HUES48 (cell line): Measurements from ENCODE around the gene LINGO3.

Source experiments
- H3K27ac ChIP-seq: one replicate; pipeline ENCODE4 v1.7.0; 2013; ENCODE audit warnings: low read depth, low read length, inconsistent platforms
- H3K27me3 ChIP-seq: 2 replicates; pipeline ENCODE4 v1.6.1; 2013; ENCODE audit warnings: mild to moderate bottlenecking, low read length; ENCODE audit not compliant: control insufficient read depth, insufficient read depth
- H3K36me3 ChIP-seq: 2 replicates; pipeline ENCODE4 v1.6.1; 2013; ENCODE audit warnings: low read length; ENCODE audit not compliant: control insufficient read depth, insufficient read depth
- H3K4me1 ChIP-seq: 2 replicates; pipeline ENCODE4 v1.6.1; 2013; ENCODE audit warnings: mild to moderate bottlenecking, low read length; ENCODE audit not compliant: control insufficient read depth, insufficient read depth
- H3K4me3 ChIP-seq: 2 replicates; pipeline ENCODE4 v1.5.1; 2013; ENCODE audit warnings: mild to moderate bottlenecking, low read depth, low read length
- H3K9ac ChIP-seq: 2 replicates; pipeline ENCODE4 v1.6.1; 2013; ENCODE audit warnings: mild to moderate bottlenecking, low read depth, low read length, moderate library complexity
- H3K9me3 ChIP-seq: 2 replicates; pipeline ENCODE4 v1.6.1; 2013; ENCODE audit warnings: low read length; ENCODE audit not compliant: control insufficient read depth, insufficient read depth

The LINGO3 gene

DNA sequence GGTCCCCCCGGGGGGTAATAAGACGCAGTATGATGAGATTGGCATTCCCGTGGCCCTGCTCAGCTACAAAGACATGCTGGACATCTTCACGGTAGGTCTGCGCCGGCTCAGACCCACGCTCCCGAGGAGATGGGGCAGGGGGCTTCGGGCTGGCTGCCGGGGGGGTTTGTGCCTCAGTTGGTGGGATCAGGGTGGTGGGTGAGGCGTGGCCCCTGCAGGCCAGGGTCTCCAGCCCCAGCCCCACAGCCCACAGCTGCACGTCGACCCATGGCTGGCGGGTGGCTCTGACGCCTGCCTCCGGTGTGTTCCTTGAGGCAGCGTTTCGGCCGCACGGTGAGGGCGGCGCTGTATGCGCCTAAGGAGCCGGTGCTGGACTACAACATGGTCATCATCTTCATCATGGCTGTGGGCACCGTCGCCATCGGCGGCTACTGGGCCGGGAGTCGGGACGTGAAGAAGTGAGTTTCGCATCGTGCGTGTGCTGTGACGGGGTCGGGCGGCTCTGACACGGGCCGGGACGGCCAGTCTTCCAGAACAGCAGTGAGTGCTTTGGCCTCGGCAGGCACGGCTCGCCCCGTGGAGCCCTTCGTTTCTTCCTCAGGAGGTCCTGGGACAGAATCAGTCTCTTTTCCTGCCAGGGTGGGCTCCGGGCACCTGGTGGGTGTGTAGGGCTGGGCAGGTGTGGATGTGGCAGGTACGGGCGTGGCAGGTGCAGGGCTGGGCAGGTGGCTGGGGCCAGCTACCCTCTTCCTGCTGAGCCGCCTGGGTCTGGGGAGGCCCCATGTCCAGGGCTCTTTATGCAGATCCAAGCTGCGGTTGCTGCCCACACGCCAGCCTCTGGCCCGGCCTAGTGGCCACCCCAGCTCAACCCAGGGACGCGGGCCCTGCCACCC lies 31.0 kb upstream of the LINGO3 start:
- no peak overlapping the region for H3K27ac ChIP-seq
- no peaks in the 10 kb centered on the region for H3K4me1 ChIP-seq
- H3K9ac ChIP-seq, result no peak overlapping the region
- no peak overlapping the region for H3K4me3 ChIP-seq
- H3K27me3 ChIP-seq, result no peaks in the 10 kb centered on the region
- peaks cover 28% of the 10 kb centered on the region for H3K36me3 ChIP-seq
- no peaks in the 10 kb centered on the region for H3K9me3 ChIP-seq

DNA sequence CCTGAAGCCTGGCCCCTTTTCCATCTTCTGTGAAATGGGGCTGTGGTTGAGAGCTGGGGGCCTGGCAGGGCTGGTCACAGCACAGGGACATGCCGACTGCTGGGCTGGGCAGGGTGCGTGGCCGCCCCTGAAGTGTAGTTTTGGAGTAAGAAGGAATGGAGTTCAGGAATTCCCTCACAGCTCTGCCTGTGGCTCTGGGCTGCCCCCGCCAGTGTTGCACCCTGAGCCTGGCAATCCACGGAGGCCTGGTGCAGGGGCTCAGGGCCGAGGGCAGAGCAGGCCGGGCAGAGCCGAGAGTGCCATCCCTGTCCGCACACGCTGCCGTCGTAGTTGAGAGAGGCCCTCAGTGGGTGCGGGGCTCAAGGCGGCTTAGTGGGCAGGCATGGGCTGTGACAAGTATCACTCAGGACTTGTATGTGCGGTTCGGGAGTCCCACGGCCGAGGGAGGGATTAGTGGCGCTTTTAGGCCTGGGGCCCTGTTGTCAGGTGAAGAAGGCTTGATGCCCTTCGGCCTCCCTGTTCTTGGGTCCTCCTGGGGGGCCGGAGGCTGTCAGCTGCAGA lies 30.2 kb upstream of the LINGO3 start:
- no peaks in the 10 kb centered on the region for H3K27me3 ChIP-seq
- no peak overlapping the region for H3K4me3 ChIP-seq
- no peak overlapping the region for H3K9ac ChIP-seq
- H3K4me1 ChIP-seq, result no peaks in the 10 kb centered on the region
- H3K9me3 ChIP-seq, result no peaks in the 10 kb centered on the region
- no peak overlapping the region for H3K27ac ChIP-seq
- peaks cover 28% of the 10 kb centered on the region for H3K36me3 ChIP-seq

DNA sequence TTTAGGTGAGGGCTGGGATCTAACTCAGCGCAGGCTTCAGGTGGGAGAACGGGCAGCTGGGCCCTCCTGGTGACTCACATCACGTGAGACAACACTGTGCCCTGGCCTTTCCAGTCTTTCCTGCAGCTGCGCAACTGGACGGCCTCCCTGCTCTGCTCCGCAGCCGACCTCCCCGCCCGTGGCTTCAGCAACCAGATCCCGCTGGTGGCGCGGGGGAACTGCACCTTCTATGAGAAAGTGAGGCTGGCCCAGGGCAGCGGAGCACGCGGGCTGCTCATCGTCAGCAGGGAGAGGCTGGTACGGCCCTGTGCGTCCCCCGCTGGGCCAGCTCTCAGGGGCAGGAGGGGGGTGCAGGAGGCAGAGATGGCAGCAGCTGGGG lies 29.4 kb upstream of the LINGO3 start:
- Histone ChIP-seq H3K36me3 (peaks cover 28% of the 10 kb centered on the region), H3K4me3 (no peak overlapping the region), H3K27me3 (no peaks in the 10 kb centered on the region), H3K9me3 (no peaks in the 10 kb centered on the region), H3K27ac (no peak overlapping the region), H3K9ac (no peak overlapping the region), H3K4me1 (no peaks in the 10 kb centered on the region)

DNA sequence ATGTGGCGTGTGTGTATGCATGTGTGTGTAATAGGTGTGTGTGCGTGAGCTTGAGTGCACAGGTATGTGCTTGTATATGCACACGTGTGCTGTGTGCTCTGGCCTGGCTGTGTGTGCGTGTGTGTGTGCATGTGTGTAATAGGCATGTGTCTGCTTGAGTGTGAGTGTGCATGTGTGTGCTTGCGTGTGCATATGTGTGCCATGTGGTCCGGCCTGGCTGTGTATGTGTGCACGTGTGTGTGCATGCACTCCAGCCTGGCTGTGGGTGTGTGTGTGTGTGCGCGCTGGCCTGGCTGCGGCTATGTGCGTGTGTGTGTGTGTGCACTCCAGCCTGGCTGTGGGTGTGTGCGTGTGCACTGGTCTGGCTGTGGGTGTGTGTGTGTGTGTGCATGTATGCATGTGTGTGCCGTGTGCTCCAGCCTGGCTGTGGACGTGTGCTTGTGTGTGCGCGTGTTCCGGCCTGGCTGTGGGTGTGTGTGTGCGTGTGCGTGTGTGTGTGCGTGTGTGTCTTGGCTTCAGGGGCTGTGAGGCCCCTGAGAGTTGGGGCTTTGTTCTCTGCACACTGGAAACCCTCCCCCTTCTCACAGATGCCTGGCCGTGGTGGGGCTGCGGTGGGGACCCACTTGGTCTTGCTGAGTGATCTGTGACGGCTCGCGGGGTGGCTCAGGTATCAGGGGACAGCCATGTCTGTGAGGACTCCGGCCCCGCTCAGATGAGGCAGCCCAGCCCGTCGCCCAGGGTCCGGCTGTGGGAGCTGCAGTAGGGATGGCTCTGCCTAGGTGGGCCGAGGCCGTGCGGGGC lies 28.8 kb upstream of the LINGO3 start:
- peaks cover 26% of the 10 kb centered on the region for H3K36me3 ChIP-seq

DNA sequence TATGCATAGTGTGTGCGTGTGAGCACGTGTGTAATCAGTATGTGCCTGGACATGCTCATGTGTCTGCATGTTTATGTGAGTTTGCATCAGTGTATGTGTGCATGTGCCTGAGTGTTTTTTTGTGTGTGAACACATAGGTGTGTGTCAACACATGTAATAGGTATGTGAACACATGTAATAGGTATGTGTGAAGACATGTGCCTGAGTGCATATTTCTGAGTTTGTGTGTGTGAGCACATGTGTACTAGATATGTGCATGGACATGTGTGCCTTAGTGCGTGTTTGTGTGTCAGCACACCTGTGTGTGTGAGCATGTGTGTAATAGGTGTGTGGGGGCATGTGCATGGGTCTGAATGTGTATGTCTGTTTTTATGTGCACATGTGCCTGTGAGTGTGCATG lies 27.9 kb upstream of the LINGO3 start:
- no peak overlapping the region for H3K4me3 ChIP-seq
- peaks cover 9% of the 10 kb centered on the region for H3K4me1 ChIP-seq
- no peaks in the 10 kb centered on the region for H3K9me3 ChIP-seq
- no peaks in the 10 kb centered on the region for H3K27me3 ChIP-seq
- H3K9ac ChIP-seq, result no peak overlapping the region
- peaks cover 18% of the 10 kb centered on the region for H3K36me3 ChIP-seq
- no peak overlapping the region for H3K27ac ChIP-seq

More for the DNA sequence above, 28.8 kb upstream of the LINGO3 start:
- no peak overlapping the region for H3K27ac ChIP-seq
- no peaks in the 10 kb centered on the region for H3K27me3 ChIP-seq
- no peak overlapping the region for H3K9ac ChIP-seq
- no peaks in the 10 kb centered on the region for H3K9me3 ChIP-seq
- no peak overlapping the region for H3K4me3 ChIP-seq
- H3K4me1 ChIP-seq, result peaks cover under 1% of the 10 kb centered on the region; the same call in 1 of the 2 replicates

DNA sequence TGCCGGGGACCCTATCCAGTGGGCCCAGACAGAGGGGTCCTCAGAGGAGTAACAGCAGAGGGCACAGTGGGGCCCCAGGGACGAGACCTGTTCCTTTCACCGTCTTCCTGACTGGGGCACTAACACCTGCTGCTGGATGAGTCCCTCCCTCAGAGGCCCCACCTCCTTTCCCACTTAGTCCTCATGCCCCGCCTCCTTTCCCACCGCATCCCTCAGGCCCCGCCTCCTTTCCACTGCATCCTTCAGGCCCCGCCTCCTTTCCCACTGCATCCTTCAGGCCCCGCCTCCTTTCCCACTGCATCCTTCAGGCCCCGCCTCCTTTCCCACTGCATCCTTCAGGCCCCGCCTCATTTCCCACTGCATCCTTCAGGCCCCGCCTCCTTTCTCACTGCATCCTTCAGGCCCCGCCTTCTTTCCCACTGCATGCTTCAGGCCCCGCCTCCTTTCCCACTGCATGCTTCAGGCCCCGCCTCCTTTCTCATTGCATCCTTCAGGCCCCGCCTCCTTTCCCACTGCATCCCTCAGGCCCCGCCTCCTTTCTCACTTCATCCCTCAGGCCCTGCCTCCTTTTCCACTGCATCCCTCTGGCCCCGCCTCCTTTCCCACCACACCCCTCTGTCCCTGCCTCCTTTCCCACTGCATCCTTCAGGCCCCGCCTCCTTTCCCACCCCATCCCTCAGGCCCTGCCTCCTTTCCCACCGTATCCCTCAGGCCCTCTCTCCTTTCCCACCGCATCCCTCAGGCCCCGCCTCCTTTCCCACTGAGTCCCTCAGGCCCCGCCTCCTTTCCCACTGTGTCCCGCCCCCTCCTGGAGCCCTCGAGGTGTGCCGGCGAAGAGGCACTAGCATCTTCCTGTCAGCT lies 27.3 kb upstream of the LINGO3 start:
- Histone ChIP-seq H3K4me1 (peaks cover 15% of the 10 kb centered on the region), H3K4me3 (no peak overlapping the region), H3K36me3 (peaks cover 12% of the 10 kb centered on the region; the same call in 1 of the 2 replicates), H3K9ac (no peak overlapping the region), H3K27me3 (no peaks in the 10 kb centered on the region), H3K27ac (no peak overlapping the region), H3K9me3 (no peaks in the 10 kb centered on the region)

DNA sequence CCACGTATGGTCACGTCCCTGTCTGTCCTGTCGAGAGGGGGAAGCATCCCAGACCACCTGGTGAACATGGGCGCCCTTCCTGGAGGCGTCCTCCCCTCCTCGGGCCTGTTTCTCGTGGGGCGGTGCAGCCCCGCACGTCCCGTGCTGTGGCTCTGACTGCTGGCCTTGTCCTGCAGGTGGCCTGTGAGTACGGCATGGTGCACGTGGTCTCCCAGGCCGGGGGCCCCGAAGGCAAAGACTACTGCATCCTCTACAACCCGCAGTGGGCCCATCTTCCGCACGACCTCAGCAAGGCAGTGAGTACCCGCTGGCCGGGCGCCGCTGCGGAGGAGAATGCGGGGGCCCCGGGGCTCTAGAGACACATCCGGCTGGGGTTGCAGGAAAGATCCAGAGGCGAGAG lies 26.5 kb upstream of the LINGO3 start:
- H3K27ac ChIP-seq, result no peak overlapping the region

DNA sequence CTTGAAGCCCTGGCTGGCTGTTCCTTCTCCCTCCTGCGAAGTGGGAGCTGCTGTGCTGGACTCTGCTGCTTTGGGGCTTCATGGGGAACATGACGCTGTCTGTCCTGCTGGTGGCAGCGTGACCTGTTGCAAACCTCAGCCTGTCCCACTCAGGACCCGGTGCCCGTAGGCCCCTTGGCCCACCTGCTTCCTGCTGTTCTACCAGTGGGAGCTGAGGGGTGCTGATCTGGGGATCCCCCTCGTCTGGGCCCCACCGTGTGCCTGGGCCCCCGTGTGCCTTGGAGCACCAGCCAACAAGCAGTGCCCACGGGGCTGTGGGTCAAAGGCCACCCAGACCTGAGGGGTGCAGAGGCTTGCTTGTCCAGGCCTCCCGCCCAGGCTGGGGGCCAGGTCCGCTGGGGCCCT lies 25.9 kb upstream of the LINGO3 start:
- H3K9ac ChIP-seq, result no peak overlapping the region
- peaks cover 23% of the 10 kb centered on the region for H3K4me1 ChIP-seq
- H3K27me3 ChIP-seq, result no peaks in the 10 kb centered on the region
- 0 out of 2 replicates have a peak, but pooled peaks cover under 1% of the 10 kb centered on the region for H3K36me3 ChIP-seq
- no peak overlapping the region for H3K4me3 ChIP-seq
- no peaks in the 10 kb centered on the region for H3K9me3 ChIP-seq
- H3K27ac ChIP-seq, result no peak overlapping the region

More for the DNA sequence above, 26.5 kb upstream of the LINGO3 start:
- no peaks in the 10 kb centered on the region for H3K9me3 ChIP-seq
- no peak overlapping the region for H3K9ac ChIP-seq
- H3K27me3 ChIP-seq, result no peaks in the 10 kb centered on the region
- H3K4me3 ChIP-seq, result no peak overlapping the region
- H3K4me1 ChIP-seq, result peaks cover 19% of the 10 kb centered on the region
- 0 out of 2 replicates have a peak, but pooled peaks cover 6% of the 10 kb centered on the region for H3K36me3 ChIP-seq

DNA sequence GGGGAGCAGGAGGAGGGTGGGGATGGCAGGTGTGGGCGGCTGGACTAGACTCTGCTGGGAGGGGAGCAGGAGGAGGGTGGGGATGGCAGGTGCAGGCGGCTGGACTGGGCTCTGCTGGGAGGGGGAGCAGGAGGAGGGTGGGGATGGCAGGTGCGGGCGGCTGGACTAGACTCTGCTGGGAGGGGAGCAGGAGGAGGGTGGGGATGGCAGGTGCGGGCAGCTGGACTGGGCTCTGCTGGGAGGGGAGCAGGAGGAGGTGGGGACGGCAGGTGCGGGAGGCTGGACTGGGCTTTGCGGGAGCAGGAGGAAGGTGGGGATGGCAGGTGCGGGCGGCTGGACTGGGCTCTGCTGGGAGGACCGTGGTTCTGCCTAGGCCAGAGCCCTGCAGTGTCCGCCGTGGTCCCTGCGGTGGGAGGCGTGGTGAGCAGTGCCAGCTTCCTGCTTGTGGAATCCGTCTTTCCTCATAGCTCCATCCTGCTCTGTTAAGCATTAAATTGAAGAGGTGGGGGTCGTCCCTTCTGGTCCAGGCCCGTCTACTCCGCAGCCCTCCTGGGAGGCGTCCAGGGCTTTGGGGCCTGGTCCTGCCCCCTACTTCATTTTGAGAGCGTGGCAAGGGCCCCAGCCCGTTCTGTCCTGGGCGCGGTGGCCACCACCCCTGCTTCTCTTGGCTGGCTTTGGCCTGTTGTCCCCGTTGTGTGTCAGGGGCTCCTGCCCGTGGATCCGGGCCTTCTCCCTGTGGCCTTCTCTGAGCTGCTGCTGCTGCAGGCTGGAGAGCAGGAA lies 25.3 kb upstream of the LINGO3 start:
- Histone ChIP-seq H3K4me1 (peaks cover 23% of the 10 kb centered on the region), H3K9me3 (no peaks in the 10 kb centered on the region), H3K4me3 (no peak overlapping the region), H3K9ac (no peak overlapping the region), H3K27me3 (no peaks in the 10 kb centered on the region), H3K27ac (no peak overlapping the region), H3K36me3 (no peaks in the 10 kb centered on the region)
